HL-60 (cell line): ENCODE measurements around the gene MAP3K19.

Source experiments
- DNase-seq, 2 experiments: peaks; one replicate each; pipeline ENCODE4 v3.0.0-alpha.2; 2010 to 2020; ENCODE audit warnings: low read depth in 1 of 2, low spot score in 1 of 2
- H3K27ac ChIP-seq: fragments of 250-450 bp; sonication (Bioruptor Pico); replicated peaks from 2 replicates; pipeline ENCODE4 v1.5.1; 2020; ENCODE audit warnings: mild to moderate bottlenecking, moderate library complexity
- H3K27me3 ChIP-seq: fragments of 250-450 bp; sonication (Bioruptor Pico); 2 replicates; pipeline ENCODE4 v1.5.1; 2021; ENCODE audit warnings: mild to moderate bottlenecking, moderate library complexity; ENCODE audit not compliant: insufficient read depth, poor library complexity, severe bottlenecking
- H3K4me3 ChIP-seq: replicated peaks from 2 replicates; pipeline ENCODE4 v1.5.1; 2011; ENCODE audit warnings: mild to moderate bottlenecking, control low read depth, low read length; ENCODE audit not compliant: insufficient read depth
- GABPA ChIP-seq: IDR thresholded peaks from 2 replicates; pipeline ENCODE4 v1.6.1; 2012; ENCODE audit warnings: low read depth
- POLR2AphosphoS5 ChIP-seq: IDR thresholded peaks from 2 replicates; pipeline ENCODE4 v1.6.1; 2012; ENCODE audit warnings: low read depth
- SPI1 ChIP-seq: IDR thresholded peaks from 2 replicates; pipeline ENCODE4 v1.6.1; 2012; ENCODE audit warnings: low read depth, mild to moderate bottlenecking, borderline replicate concordance
- TF ChIP-seq, protein P1 (sequence below): IDR thresholded peaks from 2 replicates; pipeline ENCODE4 v1.6.1; 2012; ENCODE audit warnings: low read depth; ENCODE audit not compliant: insufficient replicate concordance
- TF ChIP-seq, protein P2 (sequence below): IDR thresholded peaks from one replicate; pipeline ENCODE4 v1.5.1; 2011; ENCODE audit warnings: low read length, control low read depth, inconsistent platforms; ENCODE audit not compliant: insufficient read depth

Gene MAP3K19

DNA sequence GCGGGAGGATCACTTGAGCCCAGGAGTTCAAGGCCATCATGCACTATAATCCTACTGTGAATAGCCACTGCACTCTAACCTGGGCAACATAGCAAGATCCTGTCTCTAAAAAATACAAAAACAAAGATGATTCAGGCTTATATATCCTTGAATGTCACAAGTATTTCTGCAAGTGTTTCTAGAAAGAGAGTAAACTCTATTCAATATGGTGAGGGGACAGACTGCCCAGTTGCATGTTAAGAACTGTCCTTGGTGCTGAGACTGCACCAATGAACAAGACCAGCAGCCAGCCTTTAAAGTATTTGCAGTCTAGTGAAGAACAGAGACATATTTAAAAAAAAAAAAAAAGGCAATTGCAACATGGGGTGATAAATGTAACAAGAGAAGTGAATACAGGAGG, 16.4 kb downstream of the MAP3K19 start:
- no peak for TF ChIP-seq POLR2AphosphoS5
- TF ChIP-seq, protein P1, sequence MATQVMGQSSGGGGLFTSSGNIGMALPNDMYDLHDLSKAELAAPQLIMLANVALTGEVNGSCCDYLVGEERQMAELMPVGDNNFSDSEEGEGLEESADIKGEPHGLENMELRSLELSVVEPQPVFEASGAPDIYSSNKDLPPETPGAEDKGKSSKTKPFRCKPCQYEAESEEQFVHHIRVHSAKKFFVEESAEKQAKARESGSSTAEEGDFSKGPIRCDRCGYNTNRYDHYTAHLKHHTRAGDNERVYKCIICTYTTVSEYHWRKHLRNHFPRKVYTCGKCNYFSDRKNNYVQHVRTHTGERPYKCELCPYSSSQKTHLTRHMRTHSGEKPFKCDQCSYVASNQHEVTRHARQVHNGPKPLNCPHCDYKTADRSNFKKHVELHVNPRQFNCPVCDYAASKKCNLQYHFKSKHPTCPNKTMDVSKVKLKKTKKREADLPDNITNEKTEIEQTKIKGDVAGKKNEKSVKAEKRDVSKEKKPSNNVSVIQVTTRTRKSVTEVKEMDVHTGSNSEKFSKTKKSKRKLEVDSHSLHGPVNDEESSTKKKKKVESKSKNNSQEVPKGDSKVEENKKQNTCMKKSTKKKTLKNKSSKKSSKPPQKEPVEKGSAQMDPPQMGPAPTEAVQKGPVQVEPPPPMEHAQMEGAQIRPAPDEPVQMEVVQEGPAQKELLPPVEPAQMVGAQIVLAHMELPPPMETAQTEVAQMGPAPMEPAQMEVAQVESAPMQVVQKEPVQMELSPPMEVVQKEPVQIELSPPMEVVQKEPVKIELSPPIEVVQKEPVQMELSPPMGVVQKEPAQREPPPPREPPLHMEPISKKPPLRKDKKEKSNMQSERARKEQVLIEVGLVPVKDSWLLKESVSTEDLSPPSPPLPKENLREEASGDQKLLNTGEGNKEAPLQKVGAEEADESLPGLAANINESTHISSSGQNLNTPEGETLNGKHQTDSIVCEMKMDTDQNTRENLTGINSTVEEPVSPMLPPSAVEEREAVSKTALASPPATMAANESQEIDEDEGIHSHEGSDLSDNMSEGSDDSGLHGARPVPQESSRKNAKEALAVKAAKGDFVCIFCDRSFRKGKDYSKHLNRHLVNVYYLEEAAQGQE = peak; percentile 94
- DNase-seq = no peak
- no peak overlapping the region for H3K27ac ChIP-seq
- H3K4me3 ChIP-seq = no peak overlapping the region
- no peaks in the 10 kb centered on the region for H3K27me3 ChIP-seq

DNA sequence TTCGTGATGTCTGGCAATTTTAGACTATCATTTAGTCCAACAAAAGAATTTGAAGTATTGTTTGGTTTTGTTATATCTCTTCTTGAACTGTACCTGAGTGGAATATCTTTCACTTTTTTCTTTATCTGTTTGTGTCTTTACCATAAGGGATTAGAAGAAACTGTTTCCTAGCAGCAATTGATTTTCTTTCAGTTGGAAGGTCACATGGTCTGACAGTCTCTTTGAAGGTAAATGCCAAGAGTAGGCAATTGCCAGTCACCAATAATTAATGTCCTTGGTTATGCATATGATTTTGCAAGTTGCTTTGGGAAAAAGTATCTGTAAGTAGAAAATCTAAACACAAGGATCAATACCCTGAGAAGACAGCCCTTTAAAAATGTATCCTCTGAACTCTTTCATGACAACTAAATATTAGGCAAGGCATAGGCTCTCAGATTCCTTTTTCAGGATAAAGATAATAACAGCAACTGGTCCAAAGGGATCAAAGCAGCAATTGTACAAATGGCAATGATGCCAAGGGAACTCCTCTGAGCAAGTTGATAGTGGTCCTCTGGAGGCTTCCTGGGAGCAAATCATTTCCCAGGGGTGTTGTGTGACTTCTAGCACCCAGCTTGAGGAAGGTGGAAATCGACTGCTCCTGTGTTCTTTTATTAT, 17.6 kb downstream of the MAP3K19 start:
- DNase-seq = no peak
- no peak overlapping the region for H3K27ac ChIP-seq
- TF ChIP-seq GABPA (no peak), SPI1 (no peak), POLR2AphosphoS5 (no peak)
- TF ChIP-seq, protein P1 = no peak
- TF ChIP-seq, protein P2, sequence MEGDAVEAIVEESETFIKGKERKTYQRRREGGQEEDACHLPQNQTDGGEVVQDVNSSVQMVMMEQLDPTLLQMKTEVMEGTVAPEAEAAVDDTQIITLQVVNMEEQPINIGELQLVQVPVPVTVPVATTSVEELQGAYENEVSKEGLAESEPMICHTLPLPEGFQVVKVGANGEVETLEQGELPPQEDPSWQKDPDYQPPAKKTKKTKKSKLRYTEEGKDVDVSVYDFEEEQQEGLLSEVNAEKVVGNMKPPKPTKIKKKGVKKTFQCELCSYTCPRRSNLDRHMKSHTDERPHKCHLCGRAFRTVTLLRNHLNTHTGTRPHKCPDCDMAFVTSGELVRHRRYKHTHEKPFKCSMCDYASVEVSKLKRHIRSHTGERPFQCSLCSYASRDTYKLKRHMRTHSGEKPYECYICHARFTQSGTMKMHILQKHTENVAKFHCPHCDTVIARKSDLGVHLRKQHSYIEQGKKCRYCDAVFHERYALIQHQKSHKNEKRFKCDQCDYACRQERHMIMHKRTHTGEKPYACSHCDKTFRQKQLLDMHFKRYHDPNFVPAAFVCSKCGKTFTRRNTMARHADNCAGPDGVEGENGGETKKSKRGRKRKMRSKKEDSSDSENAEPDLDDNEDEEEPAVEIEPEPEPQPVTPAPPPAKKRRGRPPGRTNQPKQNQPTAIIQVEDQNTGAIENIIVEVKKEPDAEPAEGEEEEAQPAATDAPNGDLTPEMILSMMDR = no peak
- no peaks in the 10 kb centered on the region for H3K27me3 ChIP-seq
- no peak overlapping the region for H3K4me3 ChIP-seq

- DNase-seq = no peak
- H3K27ac ChIP-seq = no peak overlapping the region
- H3K4me3 ChIP-seq = no peak overlapping the region
Observed at GRCh38 chr2:135023886-135024485, 23.3 kb downstream of the MAP3K19 start.

More at GRCh38 chr2:135023886-135024485, 23.3 kb downstream of the MAP3K19 start:
- TF ChIP-seq SPI1 = no peak
- TF ChIP-seq, protein P2 = no peak
- TF ChIP-seq, protein P1 = no peak
- no peak for TF ChIP-seq POLR2AphosphoS5
- no peak for TF ChIP-seq GABPA
- H3K27me3 ChIP-seq = no peaks in the 10 kb centered on the region
